IPS-11a (cell line): ENCODE results near the gene FARS2.

ENCODE experiments used
- H3K4me3 ChIP-seq: one replicate; pipeline ENCODE4 v1.5.1; 2013; ENCODE audit warnings: low read depth, low read length, control low read depth

Gene FARS2

DNA sequence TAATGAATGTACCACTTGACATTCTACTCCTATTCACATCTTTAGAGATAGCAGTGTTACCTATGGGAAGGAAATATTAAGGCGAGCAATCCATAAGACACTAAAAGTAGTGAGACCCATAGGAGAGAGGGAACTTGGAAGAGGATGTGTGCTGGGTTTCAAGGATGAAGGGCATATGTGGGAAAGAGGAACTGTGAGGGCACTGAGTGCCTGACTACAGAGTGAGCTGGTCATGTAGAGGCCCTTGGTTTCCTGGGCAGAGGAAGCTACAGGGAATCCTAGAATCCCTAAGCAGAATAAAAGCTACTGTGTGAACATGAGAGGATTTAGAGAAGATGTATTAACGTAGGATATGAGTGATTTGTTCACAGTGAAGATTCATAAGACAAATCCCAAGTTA, 262.8 kb downstream of the FARS2 start:
- H3K4me3 ChIP-seq, result no peak overlapping the region

- no peak overlapping the region for H3K4me3 ChIP-seq
Measured at GRCh38 chr6:5525209-5525608, 263.9 kb downstream of the FARS2 start.

DNA sequence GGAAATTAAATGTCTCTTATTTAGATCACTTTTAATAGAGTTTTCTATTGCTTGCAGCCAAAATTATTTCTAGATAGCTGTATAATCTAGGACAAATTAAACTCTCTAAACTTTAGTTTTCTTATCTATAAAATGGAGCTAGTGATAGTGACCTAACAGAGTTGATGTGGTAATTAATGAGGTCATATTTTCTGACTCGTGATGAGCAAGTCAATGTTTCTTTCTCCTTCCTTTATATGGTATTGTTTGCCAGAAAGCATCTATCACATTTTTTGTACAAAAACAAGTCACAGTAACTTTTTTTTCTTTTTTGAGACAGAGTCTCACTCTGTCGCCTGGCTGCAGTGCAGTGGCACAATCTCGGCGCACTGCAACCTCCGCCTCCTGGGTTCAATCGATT, 267.7 kb downstream of the FARS2 start:
- H3K4me3 ChIP-seq, result no peak overlapping the region

DNA sequence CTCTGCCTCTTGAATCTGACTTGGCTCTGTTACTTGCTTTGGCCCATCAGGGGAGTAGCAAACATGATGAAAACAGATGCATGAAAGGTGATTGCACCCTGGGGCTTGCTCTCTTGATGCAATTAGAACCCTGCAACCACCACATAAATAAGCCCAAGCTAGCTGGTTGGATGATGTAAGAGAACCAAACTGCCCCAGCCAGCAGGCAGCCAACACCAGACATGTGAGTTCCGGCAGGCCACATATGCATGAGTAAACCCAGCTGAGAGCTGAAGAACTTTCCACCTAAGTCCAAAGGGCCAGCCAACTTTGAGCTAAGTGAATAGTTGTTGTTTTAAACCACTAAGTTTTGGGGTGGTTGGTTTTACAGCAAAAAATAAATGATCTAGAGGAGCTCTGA, 268.4 kb downstream of the FARS2 start:
- H3K4me3 ChIP-seq, result no peak overlapping the region

DNA sequence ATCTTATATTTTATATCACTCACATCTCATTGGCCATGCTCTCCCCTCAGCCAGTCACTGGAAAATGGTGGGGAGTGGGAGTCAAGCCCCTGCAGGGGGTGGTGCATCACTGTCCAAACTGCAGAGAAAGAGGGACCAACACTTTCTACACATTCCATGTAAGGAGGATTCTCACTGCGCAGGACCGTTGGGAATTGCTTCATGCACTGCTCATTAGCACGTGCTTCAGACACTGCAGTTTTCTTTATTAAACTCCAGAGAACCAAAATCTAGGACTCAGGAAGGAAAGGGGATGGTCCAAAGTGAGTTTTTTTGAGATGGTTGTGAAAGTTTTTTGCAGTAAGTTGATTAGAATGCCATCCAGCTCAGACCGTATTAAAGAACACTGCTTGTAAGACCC, 269.8 kb downstream of the FARS2 start:
- no peak overlapping the region for H3K4me3 ChIP-seq

DNA sequence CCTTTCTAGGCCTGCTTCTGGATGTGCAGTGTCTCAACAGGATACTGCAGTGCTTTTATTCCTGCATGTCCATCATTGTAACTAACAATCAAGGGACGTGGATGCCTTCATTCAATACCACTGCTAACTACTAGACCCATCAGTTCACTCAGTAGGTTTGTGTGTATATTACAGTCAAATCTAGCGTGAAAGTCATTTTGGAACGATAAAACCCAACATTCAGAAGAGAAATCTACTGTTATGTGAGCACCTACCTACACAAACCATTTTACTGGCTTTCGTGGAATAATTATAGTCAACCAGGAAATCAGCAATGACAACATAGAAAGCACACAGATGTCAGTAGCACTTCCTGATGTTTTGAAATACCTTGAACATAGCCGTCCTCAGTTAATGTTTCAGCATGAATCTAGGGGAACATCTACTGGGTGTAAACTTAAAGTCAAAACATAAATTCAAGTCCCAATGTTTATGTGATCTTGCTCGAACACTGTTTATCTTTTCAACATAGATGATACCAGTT, 270.6 kb downstream of the FARS2 start:
- no peak overlapping the region for H3K4me3 ChIP-seq

GRCh38 chr6:5532941-5533340, 271.6 kb downstream of the FARS2 start:
- no peak overlapping the region for H3K4me3 ChIP-seq

- H3K4me3 ChIP-seq, result no peak overlapping the region
Measured at GRCh38 chr6:5534643-5535042, 273.3 kb downstream of the FARS2 start.

DNA sequence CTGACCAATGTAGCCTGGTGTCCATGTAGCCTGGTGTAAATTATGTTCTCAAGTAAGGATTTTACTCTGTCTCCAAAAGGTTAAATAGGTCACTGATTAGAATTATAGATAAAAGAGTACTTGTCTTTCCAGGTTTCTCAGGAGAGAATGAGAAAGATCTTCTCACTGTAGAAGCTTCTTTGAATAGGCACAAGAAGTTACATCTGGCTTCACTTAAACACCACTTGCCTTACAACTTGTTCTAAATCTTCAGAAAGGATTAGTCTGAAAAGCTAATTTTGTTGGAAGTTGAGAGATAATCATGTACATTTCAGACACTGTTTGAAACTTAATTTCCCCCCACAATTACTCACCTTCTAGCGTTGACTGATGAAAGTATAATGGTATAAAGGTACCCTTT, 275.3 kb downstream of the FARS2 start:
- no peak overlapping the region for H3K4me3 ChIP-seq

DNA sequence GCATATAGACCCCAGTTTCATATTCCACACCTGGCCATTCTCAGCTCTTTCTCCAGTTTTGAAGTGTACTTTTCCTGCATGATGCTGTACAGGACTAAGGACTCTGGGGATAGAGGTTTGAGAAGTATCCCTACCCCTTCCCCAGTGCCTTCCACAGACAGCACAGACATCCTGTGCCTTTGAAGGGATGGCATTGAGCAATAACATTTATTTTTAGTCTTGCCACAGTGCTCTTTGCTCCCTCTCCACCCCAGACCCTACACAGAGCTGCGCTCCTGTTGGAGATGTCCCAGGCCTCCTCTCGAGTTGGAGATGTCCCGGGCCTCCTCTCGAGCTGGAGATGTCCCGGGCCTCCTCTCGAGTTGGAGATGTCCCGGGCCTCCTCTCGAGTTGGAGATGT, 275.8 kb downstream of the FARS2 start:
- no peak overlapping the region for H3K4me3 ChIP-seq

DNA sequence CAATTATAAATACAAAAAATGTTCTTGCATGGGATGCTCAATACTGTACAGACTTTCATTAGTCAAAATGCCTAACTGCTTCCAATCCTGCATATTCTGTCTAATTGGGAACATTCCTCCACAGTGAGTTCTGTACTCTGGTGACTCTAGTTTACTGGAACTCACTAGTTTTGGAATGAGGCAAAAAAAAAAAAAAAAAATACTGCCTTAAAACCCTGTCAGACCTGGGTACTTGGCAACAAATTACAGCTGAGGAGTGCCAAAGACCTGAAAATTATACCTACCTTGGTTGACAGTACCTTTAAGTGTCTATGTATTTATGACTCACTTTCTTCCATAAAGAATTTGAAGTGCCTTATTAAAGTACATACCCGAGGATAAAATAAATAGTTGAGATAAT, 276.7 kb downstream of the FARS2 start:
- H3K4me3 ChIP-seq, result no peak overlapping the region

GRCh38 chr6:5540370-5540769, 279.1 kb downstream of the FARS2 start:
- H3K4me3 ChIP-seq, result no peak overlapping the region

DNA sequence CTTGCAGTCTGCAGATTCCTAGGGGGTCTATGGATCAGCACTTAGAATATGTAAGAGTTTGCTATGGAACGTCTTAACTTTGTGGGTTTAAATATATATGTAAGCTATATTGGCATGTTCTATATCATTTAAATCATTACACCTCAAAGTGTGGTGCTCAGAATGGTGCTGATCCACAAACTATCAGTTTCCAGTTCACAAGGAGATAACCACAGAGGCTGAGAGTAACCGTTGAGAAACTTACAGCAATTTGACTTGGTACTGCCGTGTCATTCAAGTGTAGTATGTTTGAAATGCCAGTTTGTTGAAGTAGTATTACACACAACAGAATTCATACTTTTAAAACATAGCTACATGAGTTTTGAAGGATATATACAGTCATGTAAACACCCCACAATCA, 279.7 kb downstream of the FARS2 start:
- no peak overlapping the region for H3K4me3 ChIP-seq

GRCh38 chr6:5541751-5542432, 280.6 kb downstream of the FARS2 start:
- no peak overlapping the region for H3K4me3 ChIP-seq

DNA sequence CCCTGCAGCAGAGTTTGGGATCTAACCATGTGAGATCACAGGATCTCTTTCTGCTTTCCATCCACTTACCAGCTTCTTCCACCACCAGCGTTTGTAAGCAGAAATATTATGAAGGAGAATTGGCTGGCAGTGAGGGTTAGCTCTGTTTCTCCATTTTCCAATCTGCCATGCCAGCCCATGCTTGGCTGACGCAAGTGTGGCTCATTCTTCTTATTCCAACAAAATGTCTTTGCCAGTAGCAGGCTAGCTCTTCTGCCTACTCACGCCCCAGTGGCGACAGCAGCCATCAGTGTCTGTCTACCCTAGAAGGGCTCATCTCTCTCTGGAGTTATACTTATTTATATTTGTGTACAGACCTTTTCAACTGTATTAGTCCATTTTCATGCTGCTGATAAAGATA, 286.2 kb downstream of the FARS2 start:
- no peak overlapping the region for H3K4me3 ChIP-seq

GRCh38 chr6:5550631-5551030, 289.3 kb downstream of the FARS2 start:
- no peak overlapping the region for H3K4me3 ChIP-seq

DNA sequence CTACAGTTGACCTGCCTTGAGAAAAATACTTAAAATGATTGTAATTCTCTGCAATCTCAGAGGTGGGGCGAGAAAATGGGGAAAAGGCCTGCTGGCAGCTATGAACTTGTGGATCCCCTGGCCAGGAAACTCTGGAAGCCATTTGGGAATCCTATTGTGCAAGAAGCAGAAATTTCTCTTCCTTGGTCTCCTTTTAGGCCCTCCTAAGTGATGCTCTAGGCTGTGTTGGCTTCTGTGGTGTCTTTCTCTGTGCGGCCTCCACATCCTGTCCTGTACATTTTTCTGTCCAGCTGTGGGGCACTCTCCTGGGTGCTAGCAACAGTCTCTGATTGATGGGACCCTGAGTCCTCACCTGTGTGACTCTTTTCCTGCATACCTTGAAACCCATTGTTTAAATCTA, 290.9 kb downstream of the FARS2 start:
- no peak overlapping the region for H3K4me3 ChIP-seq

DNA sequence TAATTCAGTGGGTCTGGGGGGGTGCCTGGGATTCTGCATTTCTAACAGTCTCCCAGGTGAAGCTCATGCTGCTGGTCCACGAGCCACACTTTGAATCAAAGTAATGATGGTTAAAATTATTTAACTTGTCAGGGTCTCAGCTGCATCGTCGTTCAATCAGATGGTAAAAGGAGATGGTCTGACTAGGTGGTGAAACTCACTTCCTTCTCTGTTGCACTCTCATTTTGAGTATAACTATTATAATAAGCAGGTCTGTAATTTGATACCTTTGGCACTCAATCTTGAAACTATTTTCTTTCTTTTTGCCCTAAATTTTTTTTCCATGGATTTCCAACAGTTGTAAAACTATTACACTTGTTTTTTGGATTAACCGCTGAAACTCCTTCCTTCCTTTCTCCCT, 292.5 kb downstream of the FARS2 start:
- no peak overlapping the region for H3K4me3 ChIP-seq

DNA sequence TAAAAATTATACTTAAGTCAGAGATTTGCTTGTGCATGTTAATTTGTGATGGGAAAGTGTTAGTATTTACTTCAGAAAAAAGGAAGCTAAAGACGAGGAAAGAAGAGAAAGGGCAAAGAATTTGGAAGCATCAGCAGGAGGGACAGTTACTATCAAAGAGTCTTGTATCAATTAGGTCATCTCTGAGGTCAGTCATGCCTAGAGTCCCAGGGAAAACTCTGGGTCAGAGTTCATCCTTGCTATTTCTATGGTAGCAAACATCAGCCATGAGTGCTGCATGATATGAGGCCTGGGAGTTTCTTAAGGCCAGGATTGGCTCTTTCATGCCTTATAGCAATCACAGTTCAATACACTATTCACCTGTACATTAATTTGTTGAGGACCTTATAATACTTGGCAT, 292.9 kb downstream of the FARS2 start:
- no peak overlapping the region for H3K4me3 ChIP-seq

DNA sequence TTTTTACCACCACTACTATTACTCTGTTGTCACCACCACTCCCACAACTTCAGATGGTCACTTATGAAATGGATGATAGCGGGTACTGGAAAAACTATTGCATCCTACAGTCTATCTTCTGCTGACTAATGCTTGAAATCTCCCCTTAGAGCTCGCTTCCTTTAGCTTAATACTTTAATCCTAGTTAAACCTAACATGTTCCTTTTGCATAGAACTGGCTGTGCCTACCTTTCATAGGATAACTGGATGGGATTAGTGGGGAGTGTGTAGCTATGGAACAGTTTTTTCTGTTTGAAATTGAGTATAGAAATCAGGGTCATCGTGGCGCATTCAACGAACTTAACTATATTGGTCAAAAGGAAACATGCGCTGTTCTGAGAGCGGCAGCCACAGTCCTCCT, 294.7 kb downstream of the FARS2 start:
- H3K4me3 ChIP-seq, result no peak overlapping the region

DNA sequence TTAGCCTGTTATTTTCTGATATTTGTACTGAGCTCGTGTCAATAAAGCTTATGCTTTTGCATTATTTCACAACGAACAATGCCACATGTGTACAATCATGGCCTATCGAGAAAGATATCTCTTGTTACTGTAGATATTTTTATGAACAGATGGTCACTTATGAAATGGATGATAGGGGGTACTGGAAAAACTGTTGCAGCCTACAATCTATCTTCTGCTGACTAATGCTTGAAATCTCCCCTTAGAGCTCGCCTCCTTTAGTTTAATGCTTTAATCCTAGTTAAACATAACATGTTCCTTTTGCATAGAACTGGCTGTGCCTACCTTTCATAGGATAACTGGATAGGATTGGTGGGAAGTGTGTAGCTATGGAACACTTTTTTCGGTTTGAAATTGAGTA, 296.2 kb downstream of the FARS2 start:
- H3K4me3 ChIP-seq, result no peak overlapping the region

DNA sequence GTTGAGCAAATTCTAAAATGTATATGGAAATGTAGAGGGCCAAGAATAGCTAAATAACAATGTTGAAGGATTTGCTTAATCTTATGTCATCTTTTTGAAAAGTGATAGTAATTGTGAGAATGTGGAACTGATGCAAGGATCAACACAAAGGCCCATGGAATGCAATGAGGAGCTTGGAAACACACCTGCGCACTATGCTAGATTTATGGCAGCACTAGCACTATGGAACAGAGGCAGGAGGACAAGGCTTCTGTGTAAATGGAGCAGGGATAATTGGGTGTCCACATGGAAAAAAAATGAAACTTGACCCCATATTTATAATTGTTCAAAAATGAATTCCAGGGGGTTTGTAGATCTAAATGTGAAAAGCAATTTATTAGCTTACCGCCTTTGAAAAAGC, 298.3 kb downstream of the FARS2 start:
- no peak overlapping the region for H3K4me3 ChIP-seq

- H3K4me3 ChIP-seq, result no peak overlapping the region
Measured at GRCh38 chr6:5562277-5562676, 301.0 kb downstream of the FARS2 start.
